HCEC 1CT (cell line): Measurements from ENCODE around the gene P3H2.
A peak's percentile ranks its signal among the peaks of the same experiment; 100 is the strongest.

ENCODE experiments used
- DNase-seq: peaks from one replicate; pipeline ENCODE4 v3.0.0-alpha.2; 2017

Gene P3H2

DNA sequence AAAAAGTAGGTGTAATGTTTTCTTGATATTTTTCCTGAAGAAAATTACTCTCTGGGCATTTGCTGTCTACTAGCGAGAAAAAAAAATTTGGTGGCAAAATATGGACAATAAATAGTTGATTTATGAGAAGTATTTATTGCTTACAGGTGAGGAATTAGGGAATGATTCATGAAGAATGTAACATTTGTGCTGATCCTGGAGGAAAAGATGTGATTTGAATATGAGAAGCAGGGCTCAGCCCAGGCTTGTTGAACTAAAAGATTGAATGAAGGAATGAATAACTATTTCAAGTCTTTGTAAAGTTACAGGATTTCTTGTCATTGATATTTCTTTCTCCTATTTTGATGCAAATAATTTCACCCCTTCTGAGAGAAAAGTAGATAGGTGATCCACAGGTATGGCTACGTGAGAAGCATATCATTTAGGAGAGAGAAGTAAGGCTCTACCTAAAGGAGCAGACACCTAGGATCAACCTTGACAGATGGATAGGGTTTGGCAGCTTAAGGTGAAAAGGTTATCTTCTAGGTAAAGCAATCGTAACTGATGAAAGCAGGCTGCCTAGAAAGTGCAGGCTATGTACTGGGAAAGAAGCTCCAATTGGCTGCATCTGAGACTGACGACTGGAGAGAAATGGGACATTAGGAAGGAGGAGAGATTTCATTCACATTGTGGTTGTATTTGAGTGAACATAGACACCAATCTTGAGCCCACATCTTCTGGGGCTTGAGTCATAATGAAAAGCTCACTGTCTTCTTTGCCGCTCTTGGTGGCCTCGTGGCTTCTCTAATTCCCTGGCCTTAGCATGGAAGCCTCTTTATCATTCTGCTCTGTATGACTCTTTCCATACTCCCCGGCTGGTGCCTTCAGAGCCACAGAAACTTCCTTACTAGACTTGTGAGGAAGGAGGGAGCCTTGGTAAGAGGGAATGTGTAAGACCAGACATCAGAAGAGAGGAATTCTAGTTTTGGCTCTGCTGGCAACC is 106.5 kb downstream of the P3H2 start:
- DNase-seq, result no peak

- no peak for DNase-seq
Measured at GRCh38 chr3:190012784-190013183, 107.9 kb downstream of the P3H2 start.

- peak; percentile 69 for DNase-seq
Measured at GRCh38 chr3:190012314-190012782, 108.3 kb downstream of the P3H2 start.

DNA sequence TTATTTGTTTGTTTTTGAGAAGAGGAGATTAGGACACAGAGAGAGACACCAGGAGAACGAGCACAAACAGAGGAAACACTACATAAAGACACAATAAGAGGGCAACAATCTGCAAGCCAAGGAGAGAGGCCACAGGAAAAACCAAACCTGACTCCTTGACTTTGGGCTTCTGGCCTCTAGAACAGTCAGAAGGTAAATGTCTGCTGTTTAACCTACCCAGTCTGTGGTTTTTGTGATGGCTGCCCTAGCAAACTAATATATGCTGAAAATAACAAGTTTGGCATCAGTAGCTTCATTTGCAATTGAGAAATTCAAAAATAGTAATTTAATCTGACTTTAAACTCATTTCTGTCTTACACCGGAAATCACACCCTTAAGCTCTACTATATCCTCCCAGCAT is 110.2 kb downstream of the P3H2 start:
- DNase-seq, result no peak

DNA sequence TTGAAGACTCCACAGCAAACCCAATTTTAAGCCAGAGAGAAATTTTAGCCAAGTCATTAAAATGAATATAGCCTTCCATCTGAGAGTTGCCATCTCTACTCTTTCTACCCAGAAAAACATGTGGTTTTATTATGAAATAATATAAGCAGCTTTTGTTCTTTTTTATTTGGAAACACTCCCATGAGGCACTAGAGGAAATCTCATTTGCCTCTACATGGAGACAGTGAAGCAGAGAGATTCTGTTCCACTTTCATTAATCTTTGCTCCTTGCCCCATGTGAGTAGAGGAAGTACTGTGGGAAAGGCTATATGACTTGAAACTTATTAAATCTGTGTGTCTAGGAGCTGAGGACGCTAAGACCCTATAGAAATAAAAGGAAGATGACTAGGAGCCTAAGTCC is 111.1 kb downstream of the P3H2 start:
- no peak for DNase-seq

- no peak for DNase-seq
Measured at GRCh38 chr3:190008432-190008831, 112.3 kb downstream of the P3H2 start.

DNA sequence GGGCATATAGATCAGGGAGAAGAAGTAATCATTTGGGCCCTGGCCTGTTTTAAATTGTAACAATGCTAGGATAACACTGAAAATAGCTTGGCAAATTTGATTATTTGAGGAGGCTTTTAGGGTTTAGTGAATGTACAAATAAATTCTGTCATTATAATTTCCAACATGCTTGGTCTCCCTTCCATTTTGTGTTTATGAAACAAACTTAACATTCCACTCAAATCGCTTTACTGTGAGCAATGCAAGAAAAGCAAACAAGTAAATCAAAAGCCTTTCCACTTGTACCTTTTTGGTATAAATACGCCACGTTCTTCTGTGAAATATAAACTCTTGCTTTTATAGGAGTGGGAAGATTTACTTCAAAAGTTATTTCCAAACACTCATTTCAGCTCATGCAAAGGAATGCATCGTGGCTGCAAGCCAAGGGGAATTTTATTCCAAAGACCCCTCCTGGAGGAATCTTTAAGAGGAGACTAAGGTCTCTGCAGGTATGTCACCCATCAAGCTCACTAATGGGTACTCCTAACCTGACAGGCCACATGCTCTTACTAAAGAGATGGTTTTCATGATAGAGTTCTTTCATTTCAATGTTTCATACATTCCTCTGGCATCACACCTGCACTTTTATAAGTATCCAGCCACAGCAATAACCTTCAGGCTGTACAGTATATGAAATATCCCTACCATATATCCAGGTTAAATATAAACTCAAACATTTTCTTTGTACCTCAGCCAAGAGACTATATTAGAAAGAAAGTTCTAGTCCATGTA is 115.2 kb downstream of the P3H2 start:
- no peak for DNase-seq

- DNase-seq, result no peak
Measured at GRCh38 chr3:190004656-190005055, 116.0 kb downstream of the P3H2 start.

- DNase-seq, result peak; percentile 86
Measured at GRCh38 chr3:190003681-190004123, 117.0 kb downstream of the P3H2 start.

DNA sequence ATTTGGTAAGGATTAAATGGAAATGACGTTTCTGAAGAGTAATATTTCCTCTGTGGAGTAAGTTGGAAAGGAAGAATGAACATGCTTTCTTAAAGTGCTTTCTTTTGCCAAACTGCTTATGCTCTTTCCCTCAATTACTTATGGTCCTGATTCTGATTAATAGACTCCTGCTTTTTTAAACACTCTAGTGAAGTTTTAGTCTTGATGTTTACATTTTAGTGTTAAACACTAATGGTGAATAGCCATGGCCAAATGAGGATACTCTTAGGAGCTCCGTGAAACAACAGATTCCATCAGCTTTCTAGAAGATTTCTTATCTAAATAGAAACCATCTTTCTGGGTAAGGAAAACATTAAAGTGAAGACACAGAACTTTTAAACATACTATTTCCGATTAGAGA is 117.6 kb downstream of the P3H2 start:
- DNase-seq, result no peak

- no peak for DNase-seq
Measured at GRCh38 chr3:190001426-190001825, 119.3 kb downstream of the P3H2 start.

DNA sequence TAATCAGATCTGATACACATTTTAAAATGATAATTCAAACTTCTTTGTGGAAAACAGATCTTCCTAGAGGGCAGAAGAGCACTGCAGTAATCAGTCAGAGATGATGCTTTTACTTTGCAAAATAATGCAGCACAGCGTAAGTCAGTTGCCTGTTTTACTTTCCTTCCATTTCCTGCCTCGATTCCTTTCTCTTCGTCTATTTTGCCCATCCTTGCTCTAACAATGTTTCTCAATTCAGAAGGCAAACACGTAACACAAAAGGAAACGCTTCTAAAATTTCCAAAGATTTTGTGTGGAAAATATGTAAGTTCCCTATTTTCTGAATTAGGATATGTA is 119.9 kb downstream of the P3H2 start:
- DNase-seq, result no peak

DNA sequence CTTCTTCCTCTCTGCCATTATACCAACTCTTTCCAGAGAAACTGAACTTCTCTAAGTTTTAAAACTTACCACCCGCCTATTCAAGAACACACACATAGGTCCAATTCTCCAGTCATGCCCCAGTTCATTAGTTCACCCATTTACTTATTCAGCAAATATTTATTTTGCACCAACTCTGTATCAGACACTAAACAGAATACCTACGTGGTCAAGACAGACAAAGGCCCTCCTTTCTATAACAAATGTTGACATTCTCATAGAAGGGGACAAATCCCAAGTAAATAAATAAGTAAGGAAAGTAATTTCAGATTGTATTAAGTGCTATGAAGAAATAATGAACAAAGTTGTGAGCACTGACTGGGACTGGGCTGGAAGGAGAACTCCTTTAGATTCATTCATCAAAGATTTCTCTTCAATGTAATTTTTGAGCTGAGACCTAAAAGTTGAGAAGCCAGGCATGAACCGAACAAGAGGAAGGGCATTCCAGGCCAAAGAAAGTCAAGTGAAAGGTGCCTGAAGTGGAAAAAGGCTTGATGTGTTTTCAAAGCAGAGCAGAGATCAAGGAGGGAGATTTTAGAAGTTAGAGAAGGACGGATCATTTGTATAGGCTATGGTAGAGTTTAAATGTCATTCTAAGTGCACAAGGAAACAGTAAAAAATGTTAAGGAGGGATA is 120.4 kb downstream of the P3H2 start:
- no peak for DNase-seq

DNA sequence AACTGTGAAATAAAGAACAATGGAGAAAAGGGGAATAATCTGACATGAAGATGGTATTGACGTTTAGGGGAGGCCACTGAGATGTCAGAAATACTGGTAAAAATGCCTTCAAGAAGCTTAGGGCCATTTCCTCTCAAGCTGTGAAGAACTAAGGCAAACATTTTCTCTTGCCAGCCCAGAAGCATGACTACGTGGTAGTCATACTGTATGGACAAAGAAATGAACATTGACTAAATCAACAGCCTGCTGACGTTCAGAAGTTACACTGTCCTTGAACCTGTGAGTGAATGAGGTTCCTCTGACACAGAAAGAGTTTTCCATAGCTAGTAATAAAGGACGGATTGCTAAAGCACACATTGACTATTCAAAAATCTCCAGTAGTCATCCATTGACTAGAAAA is 121.0 kb downstream of the P3H2 start:
- no peak for DNase-seq

DNA sequence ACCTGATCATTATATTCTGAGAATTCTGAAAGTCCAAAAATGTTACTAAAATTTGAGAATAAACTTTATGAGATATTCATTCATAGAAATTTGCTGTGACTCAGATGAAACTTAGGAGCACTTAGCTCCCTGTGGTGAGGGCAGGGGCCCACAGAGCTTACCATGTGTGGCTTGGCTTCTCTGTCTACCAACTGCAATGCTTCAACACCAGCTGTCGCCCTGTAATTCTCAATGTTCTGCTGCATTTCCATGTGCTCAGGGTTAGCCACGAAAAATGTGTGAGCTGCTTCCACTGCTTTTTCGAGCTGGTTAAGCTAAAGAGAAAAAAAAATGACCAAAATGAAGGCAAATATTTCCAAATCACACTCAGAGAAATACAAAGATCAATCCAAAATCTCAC is 125.6 kb downstream of the P3H2 start:
- peak; percentile 24 for DNase-seq

- no peak for DNase-seq
Measured at GRCh38 chr3:189990826-189991225, 129.9 kb downstream of the P3H2 start.

- DNase-seq, result no peak
Measured at GRCh38 chr3:189988854-189989253, 131.8 kb downstream of the P3H2 start.

- no peak for DNase-seq
Measured at GRCh38 chr3:189988322-189988721, 132.4 kb downstream of the P3H2 start.

- peak; percentile 74 for DNase-seq
Measured at GRCh38 chr3:189985948-189986347, 134.7 kb downstream of the P3H2 start.

GRCh38 chr3:189983612-189984011 is 137.1 kb downstream of the P3H2 start:
- DNase-seq, result no peak

GRCh38 chr3:189982321-189982945 is 138.3 kb downstream of the P3H2 start:
- peak; percentile 22 for DNase-seq

- peak; percentile 93 for DNase-seq
Measured at GRCh38 chr3:189981668-189982067, 139.0 kb downstream of the P3H2 start.

GRCh38 chr3:189978753-189979152 is 141.9 kb downstream of the P3H2 start:
- no peak for DNase-seq
